OCI-LY7 (cell line): ENCODE results near the gene IL6. TPM values are rescaled to one million over a fixed set of nuclear protein-coding genes. Genes with fewer than 3 reads are reported as not detected.
"Not testable (repeated sequence)": the region's sequence is repeated elsewhere in the genome, so short reads cannot be mapped to it uniquely, and the experiment has no call there.

Experiments used
- BruUV-seq: library from RNA; stranded (reverse); fragments of 400-500 nt; replicated peaks from 2 replicates; lab custom pipeline; 2021; lab: Mats Ljungman, UMichigan
- CTCF ChIA-PET: fragments of 300-600 bp; sonication (Branson Sonifier 250); formaldehyde crosslinking; loops from one replicate; lab custom pipeline; 2022; ENCODE audit warnings: antibody characterized with exemption; ENCODE audit not compliant: unreplicated experiment; lab: Charles Lee
- POLR2A ChIA-PET: fragments of 300-600 bp; sonication (Branson Sonifier 250); formaldehyde crosslinking; loops from one replicate; lab custom pipeline; 2022; ENCODE audit warnings: antibody characterized with exemption; lab: Charles Lee
- DNase-seq: peaks from one replicate; pipeline ENCODE4 v3.0.0-alpha.2; 2015; ENCODE audit warnings: low spot score
- H2AFZ ChIP-seq: fragments of 200-600 bp; sonication (generic), shearing (Covaris generic); 2 replicates; pipeline ENCODE4 v1.6.1; 2014; ENCODE audit warnings: mild to moderate bottlenecking, antibody characterized with exemption, low read length, moderate library complexity
- H3K27ac ChIP-seq: fragments of 200-600 bp; sonication (generic); 2 replicates; pipeline ENCODE4 v1.5.1; 2014; ENCODE audit warnings: mixed run types, low read depth, mild to moderate bottlenecking, moderate library complexity, low read length, inconsistent platforms; ENCODE audit not compliant: poor library complexity, severe bottlenecking
- H3K36me3 ChIP-seq: fragments of 200-600 bp; sonication (generic); 2 replicates; pipeline ENCODE4 v1.6.1; 2014; ENCODE audit warnings: mild to moderate bottlenecking, antibody characterized with exemption, low read length, moderate library complexity, mixed read lengths; ENCODE audit not compliant: insufficient read depth
- H3K4me1 ChIP-seq: fragments of 200-600 bp; sonication (generic); 2 replicates; pipeline ENCODE4 v1.5.1; 2014; ENCODE audit warnings: mild to moderate bottlenecking, low read length; ENCODE audit not compliant: insufficient read depth, poor library complexity, severe bottlenecking
- H3K4me2 ChIP-seq: fragments of 200-600 bp; sonication (generic); 2 replicates; pipeline ENCODE4 v1.6.1; 2014; ENCODE audit warnings: mild to moderate bottlenecking, low read length
- H3K4me3 ChIP-seq: fragments of 200-600 bp; sonication (generic); 2 replicates; pipeline ENCODE4 v1.5.1; 2014; ENCODE audit warnings: mild to moderate bottlenecking, low read depth, low read length; ENCODE audit not compliant: poor library complexity, severe bottlenecking
- H3K79me2 ChIP-seq: fragments of 200-600 bp; sonication (generic); 2 replicates; pipeline ENCODE4 v1.6.1; 2016; ENCODE audit warnings: low read depth, mild to moderate bottlenecking, low read length, moderate library complexity, mixed read lengths; ENCODE audit not compliant: insufficient read depth
- H3K9me2 ChIP-seq: fragments of 200-600 bp; sonication (generic); 2 replicates; pipeline ENCODE4 v1.6.1; 2016; ENCODE audit warnings: mild to moderate bottlenecking, low read length, mixed read lengths; ENCODE audit not compliant: insufficient read depth
- H3K9me3 ChIP-seq: fragments of 200-600 bp; sonication (generic); 2 replicates; pipeline ENCODE4 v1.6.1; 2014; ENCODE audit warnings: mild to moderate bottlenecking, mixed run types, low read length, mixed read lengths
- H4K20me1 ChIP-seq: fragments of 200-600 bp; sonication (generic); 2 replicates; pipeline ENCODE4 v1.6.1; 2014; ENCODE audit warnings: mild to moderate bottlenecking, antibody characterized with exemption, low read length, moderate library complexity, mixed read lengths; ENCODE audit not compliant: insufficient read depth
- EZH2phosphoT487 ChIP-seq: fragments of 200-600 bp; sonication (generic); IDR thresholded peaks from 2 replicates; pipeline ENCODE4 v1.6.1; 2018; ENCODE audit warnings: low read depth, borderline replicate concordance, mild to moderate bottlenecking, mixed run types, antibody characterized with exemption, low read length, moderate library complexity, mixed read lengths
- intact Hi-C: fragments of 100-400 bp; cut with micrococcal nuclease; formaldehyde crosslinking; loops from one replicate; pipeline ENCODE4 v1.10.0; 2022; ENCODE audit not compliant: unreplicated experiment
- total RNA-seq, 2 experiments: library from RNA; depleted of rRNA in 1 of 2; stranded (reverse); fragments of >200 nt in 1 of 2; shearing (Covaris generic) in 1 of 2; gene quantifications; 2 replicates each; pipeline ENCODE4 v1.2.3, GENCODE V29; 2014 to 2022
- TF ChIP-seq, protein P1 (sequence below): fragments of 200-600 bp; sonication (generic); conservative IDR thresholded peaks from 2 replicates; pipeline ENCODE4 v1.5.1; 2014; ENCODE audit warnings: mild to moderate bottlenecking, antibody characterized with exemption, low read length, moderate library complexity, mixed read lengths

Gene IL6
- total RNA-seq, 2 experiments from 2014 or later = not detected

DNA sequence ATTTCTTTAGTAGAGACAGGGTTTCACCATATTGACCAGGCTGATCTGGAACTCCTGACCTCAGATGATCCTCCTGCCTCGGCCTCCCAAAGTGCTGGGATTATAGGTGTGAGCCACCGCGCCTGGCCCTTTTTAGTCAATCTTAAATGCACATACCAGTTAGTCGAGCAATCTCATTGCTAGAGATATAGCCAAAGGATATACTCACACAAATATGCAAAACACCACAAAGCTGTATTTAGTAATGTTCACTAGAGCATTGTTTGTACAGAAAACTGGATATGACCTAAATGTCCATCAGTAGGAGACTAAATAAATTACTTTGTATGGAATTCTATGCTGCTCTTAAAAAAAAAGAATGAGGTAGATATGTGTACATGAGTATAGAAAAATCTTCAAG is 24.5 kb upstream of the IL6 start:
- H4K20me1 ChIP-seq = no peaks in the 10 kb centered on the region
- no TSS peak for BruUV-seq
- no peaks in the 10 kb centered on the region for H3K9me2 ChIP-seq
- peaks cover 7% of the 10 kb centered on the region for H3K4me1 ChIP-seq
- H3K79me2 ChIP-seq = no peaks in the 10 kb centered on the region
- no peak for DNase-seq
- no peak overlapping the region for H3K4me3 ChIP-seq
- no peak overlapping the region for H3K4me2 ChIP-seq
- no peak overlapping the region for H2AFZ ChIP-seq
- intact Hi-C loops = no loop called here
- CTCF ChIA-PET = no interaction called here
- no peaks in the 10 kb centered on the region for H3K9me3 ChIP-seq
- no peak for TF ChIP-seq EZH2phosphoT487
- TF ChIP-seq, protein P1, sequence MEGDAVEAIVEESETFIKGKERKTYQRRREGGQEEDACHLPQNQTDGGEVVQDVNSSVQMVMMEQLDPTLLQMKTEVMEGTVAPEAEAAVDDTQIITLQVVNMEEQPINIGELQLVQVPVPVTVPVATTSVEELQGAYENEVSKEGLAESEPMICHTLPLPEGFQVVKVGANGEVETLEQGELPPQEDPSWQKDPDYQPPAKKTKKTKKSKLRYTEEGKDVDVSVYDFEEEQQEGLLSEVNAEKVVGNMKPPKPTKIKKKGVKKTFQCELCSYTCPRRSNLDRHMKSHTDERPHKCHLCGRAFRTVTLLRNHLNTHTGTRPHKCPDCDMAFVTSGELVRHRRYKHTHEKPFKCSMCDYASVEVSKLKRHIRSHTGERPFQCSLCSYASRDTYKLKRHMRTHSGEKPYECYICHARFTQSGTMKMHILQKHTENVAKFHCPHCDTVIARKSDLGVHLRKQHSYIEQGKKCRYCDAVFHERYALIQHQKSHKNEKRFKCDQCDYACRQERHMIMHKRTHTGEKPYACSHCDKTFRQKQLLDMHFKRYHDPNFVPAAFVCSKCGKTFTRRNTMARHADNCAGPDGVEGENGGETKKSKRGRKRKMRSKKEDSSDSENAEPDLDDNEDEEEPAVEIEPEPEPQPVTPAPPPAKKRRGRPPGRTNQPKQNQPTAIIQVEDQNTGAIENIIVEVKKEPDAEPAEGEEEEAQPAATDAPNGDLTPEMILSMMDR = no peak
- no peak overlapping the region for H3K27ac ChIP-seq
- H3K36me3 ChIP-seq = no peaks in the 10 kb centered on the region
- POLR2A ChIA-PET = no interaction called here

DNA sequence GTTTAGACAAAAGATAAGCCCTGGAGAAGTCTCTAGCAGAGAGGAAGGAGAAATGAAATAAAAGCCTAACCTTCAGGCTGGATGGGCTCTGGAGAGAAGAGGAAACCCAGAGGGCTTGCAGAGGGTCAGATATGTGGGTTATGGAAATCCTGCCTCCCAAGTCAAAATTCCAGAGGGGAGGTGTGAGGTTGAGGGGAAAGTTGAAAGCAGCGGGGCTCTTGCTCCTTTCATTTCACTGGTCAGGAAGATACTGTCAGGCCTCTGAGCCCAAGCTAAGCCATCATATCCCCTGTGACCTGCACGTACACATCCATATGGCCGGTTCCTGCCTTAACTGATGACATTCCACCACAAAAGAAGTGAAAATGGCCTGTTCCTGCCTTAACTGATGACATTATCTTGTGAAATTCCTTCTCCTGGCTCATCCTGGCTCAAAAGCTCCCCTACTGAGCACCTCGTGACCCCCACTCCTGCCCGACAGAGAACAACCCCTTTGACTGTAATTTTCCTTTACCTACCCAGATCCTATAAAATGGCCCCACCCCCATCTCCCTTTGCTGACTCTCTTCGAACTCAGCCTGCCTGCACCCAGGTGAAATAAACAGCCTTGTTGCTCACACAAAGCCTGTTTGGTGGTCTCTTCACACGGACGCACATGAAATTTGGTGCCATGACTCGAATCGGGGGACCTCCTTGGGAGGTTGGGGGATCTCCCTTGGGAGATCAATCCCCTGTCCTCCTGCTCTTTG is 23.7 kb upstream of the IL6 start:
- H4K20me1 ChIP-seq, H3K27ac ChIP-seq, CTCF ChIA-PET, DNase-seq, intact Hi-C loops, H3K4me3 ChIP-seq, H2AFZ ChIP-seq, BruUV-seq, H3K4me1 ChIP-seq, H3K9me3 ChIP-seq, POLR2A ChIA-PET, H3K9me2 ChIP-seq, H3K4me2 ChIP-seq, H3K36me3 ChIP-seq, H3K79me2 ChIP-seq: not testable (repeated sequence)

DNA sequence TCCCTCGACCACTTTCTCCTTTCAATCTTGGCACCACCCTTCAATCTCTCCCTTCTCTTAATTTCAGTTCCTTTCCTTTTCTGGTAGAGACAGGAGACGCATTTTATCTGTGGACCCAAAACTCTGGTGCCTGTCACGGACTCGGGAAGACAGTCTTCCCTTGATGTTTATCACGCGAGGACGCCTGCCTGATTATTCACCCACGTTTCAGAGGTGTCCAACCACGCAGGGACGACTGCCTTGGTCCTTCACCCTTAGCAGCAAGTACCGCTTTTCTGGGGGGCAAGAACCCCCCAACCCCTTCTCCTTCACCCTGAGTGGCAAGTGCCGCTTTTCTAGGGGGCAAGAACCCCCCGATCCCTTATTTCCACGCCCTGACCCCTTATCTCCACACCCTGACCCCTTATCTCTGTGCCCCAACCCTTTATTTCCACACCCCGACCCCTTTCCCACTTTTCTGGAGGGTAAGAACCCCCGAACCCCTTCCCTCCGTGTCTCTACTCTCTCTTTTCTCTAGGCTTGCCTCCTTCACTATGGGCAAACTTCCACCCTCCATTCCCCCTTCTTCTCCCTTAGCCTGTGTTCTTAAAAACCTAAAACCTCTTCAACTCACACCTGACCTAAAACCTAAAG is 22.9 kb upstream of the IL6 start:
- intact Hi-C loops, H3K79me2 ChIP-seq, POLR2A ChIA-PET, H2AFZ ChIP-seq, H4K20me1 ChIP-seq, H3K4me1 ChIP-seq, H3K4me3 ChIP-seq, H3K36me3 ChIP-seq, H3K9me3 ChIP-seq, CTCF ChIA-PET, H3K9me2 ChIP-seq, H3K27ac ChIP-seq, BruUV-seq, H3K4me2 ChIP-seq, DNase-seq: not testable (repeated sequence)

DNA sequence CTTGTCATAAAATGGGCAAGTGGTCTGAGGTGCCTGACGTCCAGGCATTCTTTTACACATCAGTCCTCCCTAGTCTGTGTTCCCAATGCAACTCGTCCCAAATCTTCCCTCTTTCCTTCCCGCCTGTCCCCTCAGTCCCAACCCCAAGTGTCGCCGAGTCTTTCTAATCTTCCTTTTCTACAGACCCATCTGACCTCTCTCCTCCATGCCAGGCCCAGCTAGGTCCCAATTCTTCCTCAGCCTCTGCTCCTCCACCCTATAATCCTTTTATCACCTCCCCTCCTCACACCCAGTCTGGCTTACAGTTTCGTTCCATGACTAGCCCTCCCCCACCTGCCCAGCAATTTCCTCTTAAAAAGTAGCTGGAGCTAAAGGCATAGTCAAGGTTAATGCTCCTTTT is 22.3 kb upstream of the IL6 start:
- intact Hi-C loops, H3K36me3 ChIP-seq, POLR2A ChIA-PET, BruUV-seq, H2AFZ ChIP-seq, H3K4me2 ChIP-seq, H3K9me3 ChIP-seq, H3K9me2 ChIP-seq, H4K20me1 ChIP-seq, CTCF ChIA-PET, H3K79me2 ChIP-seq, H3K27ac ChIP-seq, DNase-seq, H3K4me3 ChIP-seq: not testable (repeated sequence)
- peaks cover 13% of the 10 kb centered on the region for H3K4me1 ChIP-seq

DNA sequence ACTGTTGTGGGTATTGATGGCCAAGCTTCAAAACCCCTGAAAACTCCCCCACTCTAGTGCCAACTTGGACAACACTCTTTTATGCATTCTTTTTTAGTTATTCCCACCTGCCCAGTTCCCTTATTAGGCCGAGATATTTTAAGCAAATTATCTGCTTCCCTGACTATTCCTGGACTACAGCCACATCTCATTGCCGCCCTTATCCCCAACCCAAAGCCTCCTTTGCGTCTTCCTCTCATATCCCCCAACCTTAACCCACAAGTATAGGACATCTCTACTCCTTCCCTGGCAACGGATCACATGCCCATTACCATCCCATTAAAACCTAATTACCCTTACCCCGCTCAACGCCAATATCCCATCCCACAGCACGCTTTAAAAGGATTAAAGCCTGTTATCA is 21.1 kb upstream of the IL6 start:
- H3K4me2 ChIP-seq = not testable (repeated sequence)

More for the DNA sequence above, 21.1 kb upstream of the IL6 start:
- BruUV-seq, H3K27ac ChIP-seq, H3K9me3 ChIP-seq, H3K9me2 ChIP-seq, H3K4me3 ChIP-seq, intact Hi-C loops, DNase-seq, H4K20me1 ChIP-seq, CTCF ChIA-PET, H3K36me3 ChIP-seq, POLR2A ChIA-PET, H3K79me2 ChIP-seq, H2AFZ ChIP-seq: not testable (repeated sequence)
- peaks cover 12% of the 10 kb centered on the region for H3K4me1 ChIP-seq
